Measurements from ENCODE around the gene ASNSD1.
"Not testable (repeated sequence)": the region's sequence is repeated elsewhere in the genome, so short reads cannot be mapped to it uniquely, and the experiment has no call there.

ASNSD1 gene

GRCh38 chr2:189646521-189646920 lies 14.7 kb upstream of the ASNSD1 start:
- DNase-seq (ENCODE audit: low read depth in 3 of 3): no peak

GRCh38 chr2:189648846-189649509 lies 12.3 kb upstream of the ASNSD1 start:
- no peak for DNase-seq (ENCODE audit: low read depth in 3 of 3)

GRCh38 chr2:189651284-189651683 lies 10.0 kb upstream of the ASNSD1 start:
- no peak for DNase-seq (ENCODE audit: low read depth in 3 of 3)

- not testable (repeated sequence) for DNase-seq (ENCODE audit: low read depth in 3 of 3)
Measured at GRCh38 chr2:189653464-189653863, 7.8 kb upstream of the ASNSD1 start.

DNA sequence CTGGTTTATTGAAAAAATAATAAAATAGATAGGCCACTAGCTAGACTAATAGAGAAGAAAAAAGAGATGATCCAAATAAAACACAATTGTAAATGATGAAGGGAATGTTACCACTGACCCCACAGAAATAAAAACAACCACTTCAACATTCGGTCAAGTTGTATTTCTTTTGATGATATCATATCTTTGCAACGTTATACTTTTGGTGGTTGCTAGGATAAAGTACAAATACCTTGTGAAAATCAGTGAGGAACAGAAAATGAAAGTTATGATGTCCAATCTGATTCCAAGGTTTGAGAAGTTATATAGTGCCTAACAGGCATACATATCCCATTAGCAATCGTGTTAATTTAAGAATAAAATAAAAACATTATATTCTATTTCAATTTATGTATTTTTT lies 6.6 kb upstream of the ASNSD1 start:
- no peak for DNase-seq (ENCODE audit: low read depth in 3 of 3)

- DNase-seq (ENCODE audit: low read depth in 3 of 3): peak in 1 of 3 experiments; percentile 32
Measured at GRCh38 chr2:189657867-189658266, 3.4 kb upstream of the ASNSD1 start.

GRCh38 chr2:189658306-189659212 lies 2.7 kb upstream of the ASNSD1 start:
- DNase-seq (ENCODE audit: low read depth in 3 of 3): peak in 1 of 3 experiments; percentile 12

DNA sequence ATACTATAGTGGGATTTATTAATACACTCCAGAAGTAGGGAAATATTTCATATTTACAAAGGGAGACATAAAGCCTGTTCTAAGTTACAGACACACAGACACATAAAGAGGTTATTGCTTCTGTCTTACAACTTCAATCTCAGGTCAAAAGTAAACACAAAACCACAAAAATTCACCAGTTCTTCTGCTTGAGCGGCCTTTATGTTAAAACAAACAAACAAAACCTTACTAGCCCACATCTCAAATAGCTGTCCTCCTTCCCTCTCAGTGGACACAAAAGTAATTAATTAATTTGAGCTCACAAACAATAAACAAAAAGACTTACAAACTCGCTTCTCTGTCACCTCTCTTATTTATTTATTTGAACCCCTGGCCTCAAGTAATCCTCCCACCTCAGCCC lies 1.5 kb upstream of the ASNSD1 start:
- no peak for DNase-seq (ENCODE audit: low read depth in 3 of 3)

- no peak for DNase-seq (ENCODE audit: low read depth in 3 of 3)
Measured at GRCh38 chr2:189660803-189661147, 484 bp upstream of the ASNSD1 start.

GRCh38 chr2:189661957-189662321 lies 680 bp downstream of the ASNSD1 start:
- no peak for DNase-seq (ENCODE audit: low read depth in 3 of 3)

- DNase-seq (ENCODE audit: low read depth in 3 of 3): no peak
Measured at GRCh38 chr2:189662669-189663226, 1.5 kb downstream of the ASNSD1 start.

GRCh38 chr2:189663319-189663718 lies 2.1 kb downstream of the ASNSD1 start:
- DNase-seq (ENCODE audit: low read depth in 3 of 3): not testable (repeated sequence)

GRCh38 chr2:189669913-189670312 lies 8.7 kb downstream of the ASNSD1 start:
- no peak for DNase-seq (ENCODE audit: low read depth in 3 of 3)

DNA sequence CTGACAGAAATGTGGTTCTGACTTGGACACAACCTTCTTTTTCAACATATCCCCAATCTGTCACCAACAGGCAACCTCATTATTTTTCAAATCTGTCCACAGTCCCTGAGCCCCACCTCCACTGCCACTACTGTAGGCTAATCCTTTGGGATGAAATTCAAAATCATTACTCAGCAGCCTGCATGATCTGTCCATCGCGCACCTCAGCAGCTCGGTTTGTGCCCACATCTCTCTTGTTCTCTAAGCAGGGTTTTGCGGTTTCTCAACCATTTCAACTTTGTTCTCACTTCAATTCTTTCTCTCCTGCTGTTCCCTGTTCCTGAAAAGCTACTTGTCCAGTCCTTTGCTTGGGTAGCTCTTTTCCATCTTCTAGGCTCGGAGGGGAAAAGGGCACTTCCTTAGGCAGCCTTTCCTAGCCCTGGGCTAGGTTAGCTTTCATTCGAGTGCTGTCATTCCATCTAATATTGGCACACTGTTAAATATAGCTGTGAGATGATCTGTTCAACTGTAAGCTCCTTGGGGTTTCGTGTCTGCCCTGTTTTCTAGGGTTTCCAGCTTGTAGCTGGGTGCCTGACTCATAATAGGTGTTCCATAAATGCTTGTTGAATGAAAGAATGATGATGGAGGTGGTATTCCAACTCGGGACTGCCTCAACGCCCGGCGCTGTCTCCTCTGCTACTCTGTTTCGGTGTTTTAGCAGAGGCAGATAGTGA lies 12.6 kb downstream of the ASNSD1 start:
- no peak for DNase-seq (ENCODE audit: low read depth in 3 of 3)

GRCh38 chr2:189674374-189675112 lies 13.3 kb downstream of the ASNSD1 start, which contains the start of gene ANKAR:
Gene ANKAR (plus strand): TSS chr2:189674670. CDS start chr2:189676491, 1,821 bp downstream.
- peak in 2 of 3 experiments; percentile 66 to 79 for DNase-seq (ENCODE audit: low read depth in 3 of 3)

DNA sequence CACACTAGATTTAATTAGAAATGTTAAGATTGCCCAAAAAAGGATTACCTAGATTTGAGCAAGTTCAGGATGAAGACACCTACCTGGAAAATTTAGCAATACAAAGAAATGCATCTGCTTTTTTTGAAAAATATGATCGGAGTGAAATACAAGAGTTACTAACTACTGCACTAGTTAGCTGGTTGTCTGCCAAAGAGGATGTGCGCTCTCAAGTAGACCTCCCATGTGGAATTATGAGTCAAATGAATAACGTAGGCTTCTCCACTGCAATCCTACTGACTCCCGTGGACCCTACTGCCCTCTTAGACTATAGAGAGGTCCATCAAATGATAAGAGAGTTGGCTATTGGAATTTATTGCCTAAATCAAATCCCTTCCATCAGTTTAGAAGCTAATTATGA lies 15.2 kb downstream of the ASNSD1 start:
- DNase-seq (ENCODE audit: low read depth in 3 of 3): no peak

GRCh38 chr2:189679226-189679625 lies 18.0 kb downstream of the ASNSD1 start:
- no peak for DNase-seq (ENCODE audit: low read depth in 3 of 3)

GRCh38 chr2:189681203-189681602 lies 19.9 kb downstream of the ASNSD1 start:
- DNase-seq (ENCODE audit: low read depth in 3 of 3): no peak

DNA sequence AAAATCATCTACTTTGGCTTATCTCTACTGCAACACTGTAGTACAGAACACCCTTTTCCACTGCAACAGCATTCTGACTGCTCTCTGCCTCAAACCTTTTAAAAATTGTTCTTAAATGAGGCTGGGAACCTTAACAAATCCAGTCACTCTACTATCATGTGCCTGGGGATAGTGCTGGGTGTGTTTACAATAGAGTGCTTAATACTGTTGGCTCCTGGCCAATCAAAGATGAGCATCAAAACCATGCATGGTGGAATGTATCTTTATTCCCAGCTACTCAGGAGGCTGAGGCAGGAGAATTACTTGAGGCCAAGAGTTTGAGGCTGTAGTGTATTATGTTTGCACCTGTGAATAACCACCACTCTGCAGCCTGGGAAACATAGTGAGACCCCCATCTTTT lies 20.6 kb downstream of the ASNSD1 start:
- DNase-seq (ENCODE audit: low read depth in 3 of 3): no peak

GRCh38 chr2:189683348-189683747 lies 22.1 kb downstream of the ASNSD1 start:
- DNase-seq (ENCODE audit: low read depth in 3 of 3): no peak

DNA sequence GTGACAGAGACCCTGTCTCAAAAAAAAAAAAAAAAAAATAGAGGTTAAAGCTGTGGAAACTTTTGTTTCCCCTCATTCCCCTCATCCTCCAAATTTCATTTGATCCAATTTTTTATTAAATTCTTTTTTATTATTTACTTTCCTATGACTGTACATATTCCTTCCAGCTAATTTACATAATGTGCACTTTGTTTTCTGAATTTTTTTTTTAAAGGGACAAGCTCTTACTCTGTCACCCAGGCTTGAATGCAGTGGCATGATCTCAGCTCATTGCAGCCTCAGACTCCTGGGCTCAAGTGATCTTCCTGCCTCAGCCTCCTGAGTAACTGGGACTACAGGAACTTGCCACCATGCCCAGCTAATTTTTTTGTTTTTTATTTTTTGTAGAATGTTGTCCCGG lies 23.6 kb downstream of the ASNSD1 start:
- DNase-seq (ENCODE audit: low read depth in 3 of 3): no peak
